ENCODE results near the gene GJA1. TPM values are rescaled to one million over a fixed set of nuclear protein-coding genes. Genes with fewer than 3 reads are reported as not detected.

The GJA1 gene
- total RNA-seq, 1 experiment from 2014 or later, result 528 TPM

DNA sequence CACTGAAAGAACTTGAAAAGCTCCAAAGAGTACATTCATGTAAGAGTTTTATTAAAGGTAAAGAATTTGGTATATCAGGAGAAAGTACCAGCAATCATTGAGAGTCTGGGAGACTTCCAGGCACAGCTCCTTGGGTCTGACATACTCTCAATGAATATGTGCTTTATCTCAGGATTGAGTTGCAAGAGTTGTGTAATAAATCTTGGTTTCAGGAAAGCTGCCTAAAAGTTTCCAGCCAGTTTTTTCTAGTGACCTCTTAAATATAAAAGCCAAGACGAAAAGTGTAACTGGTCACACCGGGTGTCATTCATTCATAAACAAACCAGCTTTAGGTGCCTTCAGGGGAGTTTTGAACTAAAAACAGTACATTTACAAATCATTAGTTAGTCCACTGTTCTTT lies 21.6 kb upstream of the GJA1 start:
- Histone ChIP-seq H3K18ac (ENCODE audit: insufficient read length, low read depth, low read length) (no peak overlapping the region), H3K27ac (ENCODE audit: insufficient read length, low read depth, low read length) (no peak overlapping the region), H3K79me1 (ENCODE audit: insufficient read depth, low read depth, low read length, poor library complexity, severe bottlenecking) (no peaks in the 10 kb centered on the region), H3K4ac (ENCODE audit: low read depth, low read length) (no peak overlapping the region), H2BK15ac (ENCODE audit: low read depth, low read length) (no peak overlapping the region), H3K4me1 (ENCODE audit: insufficient read depth, low read length) (no peaks in the 10 kb centered on the region), H4K8ac (replicated peaks; ENCODE audit: insufficient read length, low read depth, low read length) (no peak overlapping the region), H3K79me2 (ENCODE audit: insufficient read depth, low read length) (no peaks in the 10 kb centered on the region), H3K4me2 (ENCODE audit: insufficient read depth, insufficient read length, low read length) (no peak overlapping the region), H4K91ac (ENCODE audit: insufficient read length, low read depth, low read length) (no peak overlapping the region), H2BK20ac (ENCODE audit: low read depth, low read length, poor library complexity, severe bottlenecking) (no peak overlapping the region), H2AFZ (ENCODE audit: low read length) (no peak overlapping the region), H3K23ac (ENCODE audit: insufficient read length, low read depth, low read length) (no peak overlapping the region), H4K5ac (ENCODE audit: insufficient read length, low read depth, low read length) (no peak overlapping the region), H3K9me3 (ENCODE audit: control insufficient read depth, low read depth, low read length) (no peaks in the 10 kb centered on the region), H4K20me1 (ENCODE audit: control insufficient read depth, insufficient read depth, insufficient read length) (no peaks in the 10 kb centered on the region), H3K14ac (ENCODE audit: insufficient read depth, low read length) (no peak overlapping the region), H3K56ac (ENCODE audit: insufficient read length, low read depth, low read length) (no peak overlapping the region), H2BK12ac (ENCODE audit: insufficient read length, low read depth, low read length) (no peak overlapping the region), H2AK5ac (ENCODE audit: insufficient read length, low read length) (no peak overlapping the region), H3K9ac (ENCODE audit: extremely low read depth, insufficient read length, low read length) (no peak overlapping the region), H2BK120ac (ENCODE audit: low read depth, low read length, poor library complexity, severe bottlenecking) (no peak overlapping the region), H3T11ph (ENCODE audit: low read length) (no peak overlapping the region), H3K23me2 (ENCODE audit: insufficient read length, low read depth, low read length, poor library complexity, severe bottlenecking) (no peaks in the 10 kb centered on the region), H2BK5ac (ENCODE audit: insufficient read length, low read length) (no peak overlapping the region), H3K27me3 (ENCODE audit: insufficient read depth, low read length) (no peaks in the 10 kb centered on the region)
- WGBS (ENCODE audit: extremely low coverage, insufficient read length, low lambda C conversion rate), result no CpG with 5 or more reads among the region's 2 CpGs
- Mint-ChIP-seq H3K27me3 (ENCODE audit: low read depth) (no peaks in the 10 kb centered on the region), H3K9me3 (peaks cover 2 to 5% of the 10 kb centered on the region in 2 experiments; a peak in 1 of 5 replicates), H3K4me3 (no peak overlapping the region), H3K27ac (no peak overlapping the region), H3K4me1 (no peaks in the 10 kb centered on the region; a peak in 1 of 4 replicates), H3K36me3 (ENCODE audit: insufficient read depth in 1 of 3, low read depth in 3 of 3) (peaks cover 0 to 15% (median 2%) of the 10 kb centered on the region in 3 experiments; a peak in 2 of 7 replicates)
- TF ChIP-seq CTCF (conservative IDR thresholded peaks at IDR 0.05), result no peak
- no peak for DNase-seq

All from H9 (cell line).